ENCODE measurements around the gene RPS19. TPM values are rescaled to one million over a fixed set of nuclear protein-coding genes. Genes with fewer than 3 reads are reported as not detected.

The RPS19 gene
- total RNA-seq, 1 experiment from 2014 or later: 3,020 TPM

DNA sequence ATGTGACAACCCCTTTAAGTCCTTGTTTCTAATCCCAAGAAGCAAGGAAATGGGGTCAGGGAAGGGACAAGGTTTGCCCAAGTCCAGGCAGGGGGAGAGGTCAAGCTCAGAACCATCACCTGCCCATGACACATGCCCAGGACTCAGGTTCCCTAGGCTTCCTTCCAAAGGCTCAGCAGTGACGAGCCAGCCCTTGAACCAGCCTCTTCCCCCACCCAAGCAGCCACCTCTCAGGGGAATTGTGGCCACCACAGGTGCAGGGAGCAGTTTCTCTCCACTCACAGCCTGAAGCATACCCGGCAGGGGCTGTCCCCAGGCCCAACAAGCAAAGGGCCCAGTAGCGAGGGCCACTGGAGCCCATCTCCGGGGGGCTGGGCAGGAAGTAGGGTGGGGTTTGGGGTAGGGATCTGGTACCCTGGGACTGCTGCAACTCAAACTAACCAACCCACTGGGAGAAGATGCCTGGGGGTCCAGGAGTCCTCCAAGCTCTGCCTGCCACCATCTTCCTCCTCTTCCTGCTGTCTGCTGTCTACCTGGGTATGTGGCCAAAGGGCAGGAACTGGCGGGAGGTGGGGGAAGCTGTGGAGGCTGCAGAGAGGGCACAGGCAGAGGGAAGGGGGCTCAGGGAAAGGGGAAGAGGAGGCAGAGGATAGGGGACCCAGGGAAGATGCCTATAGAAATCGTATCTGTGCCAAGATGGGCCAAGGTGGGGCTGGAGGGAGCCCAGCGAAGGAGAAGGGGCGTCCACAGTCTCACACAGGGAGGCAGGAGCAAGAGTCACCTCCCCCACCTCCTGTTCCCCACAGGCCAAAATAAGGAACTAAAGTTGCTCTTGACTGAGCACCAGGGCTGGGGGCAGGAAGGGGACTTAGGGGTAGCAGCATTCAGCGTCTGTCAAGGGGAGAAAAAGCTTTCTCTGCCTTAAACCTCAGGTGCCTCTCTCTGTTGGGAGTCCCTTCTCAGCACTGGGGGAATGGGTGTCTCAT is 17.1 kb downstream of the RPS19 start, which contains the start of gene CD79A (continued):
- TF ChIP-seq, protein P1, sequence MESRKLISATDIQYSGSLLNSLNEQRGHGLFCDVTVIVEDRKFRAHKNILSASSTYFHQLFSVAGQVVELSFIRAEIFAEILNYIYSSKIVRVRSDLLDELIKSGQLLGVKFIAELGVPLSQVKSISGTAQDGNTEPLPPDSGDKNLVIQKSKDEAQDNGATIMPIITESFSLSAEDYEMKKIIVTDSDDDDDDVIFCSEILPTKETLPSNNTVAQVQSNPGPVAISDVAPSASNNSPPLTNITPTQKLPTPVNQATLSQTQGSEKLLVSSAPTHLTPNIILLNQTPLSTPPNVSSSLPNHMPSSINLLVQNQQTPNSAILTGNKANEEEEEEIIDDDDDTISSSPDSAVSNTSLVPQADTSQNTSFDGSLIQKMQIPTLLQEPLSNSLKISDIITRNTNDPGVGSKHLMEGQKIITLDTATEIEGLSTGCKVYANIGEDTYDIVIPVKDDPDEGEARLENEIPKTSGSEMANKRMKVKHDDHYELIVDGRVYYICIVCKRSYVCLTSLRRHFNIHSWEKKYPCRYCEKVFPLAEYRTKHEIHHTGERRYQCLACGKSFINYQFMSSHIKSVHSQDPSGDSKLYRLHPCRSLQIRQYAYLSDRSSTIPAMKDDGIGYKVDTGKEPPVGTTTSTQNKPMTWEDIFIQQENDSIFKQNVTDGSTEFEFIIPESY (IDR thresholded peaks at IDR 0.05; ENCODE audit: extremely low read depth, insufficient replicate concordance, low read length): no peak
- no peak for TF ChIP-seq CEBPB (IDR thresholded peaks at IDR 0.05; ENCODE audit: low read depth)
- no peak for TF ChIP-seq TCF7L2 (IDR thresholded peaks at IDR 0.05; ENCODE audit: borderline replicate concordance, extremely low read depth, insufficient read depth, insufficient read length)
- no peak for TF ChIP-seq RAD21 (IDR thresholded peaks at IDR 0.05; ENCODE audit: low read depth)
- no peak for TF ChIP-seq SP1 (IDR thresholded peaks at IDR 0.05; ENCODE audit: low read depth)
- no peak for TF ChIP-seq FOSL1 (IDR thresholded peaks at IDR 0.05; ENCODE audit: low read depth)
- no peak for TF ChIP-seq POLR2AphosphoS5 (IDR thresholded peaks at IDR 0.05; ENCODE audit: low read depth, low read length)
- TF ChIP-seq, protein P2, sequence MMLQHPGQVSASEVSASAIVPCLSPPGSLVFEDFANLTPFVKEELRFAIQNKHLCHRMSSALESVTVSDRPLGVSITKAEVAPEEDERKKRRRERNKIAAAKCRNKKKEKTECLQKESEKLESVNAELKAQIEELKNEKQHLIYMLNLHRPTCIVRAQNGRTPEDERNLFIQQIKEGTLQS (IDR thresholded peaks at IDR 0.05): no peak
- no peak for TF ChIP-seq EZH2 (IDR thresholded peaks at IDR 0.05)
- no peak for TF ChIP-seq CBX3 (IDR thresholded peaks at IDR 0.05; ENCODE audit: low read depth)
- TF ChIP-seq ZFX (IDR thresholded peaks at IDR 0.05): no peak

Data from HCT116 (cell line).